RWPE1 (cell line): ENCODE data around the gene CRAT.

Experiments
- CTCF ChIA-PET: fragments of 350-600 bp; sonication (Branson Sonifier 250); formaldehyde crosslinking; extraction: SDS; loops from one replicate; lab custom pipeline; 2021; lab: Yijun Ruan, JAX
- POLR2A ChIA-PET: fragments of 400-600 bp; formaldehyde crosslinking; extraction: SDS; loops from one replicate; lab custom pipeline; 2020; ENCODE audit warnings: antibody characterized with exemption; ENCODE audit not compliant: low non-redundant PET; lab: Yijun Ruan, JAX
- DNase-seq: peaks from one replicate; pipeline ENCODE4 v3.0.0; 2012; ENCODE audit warnings: low spot score
- H3K27ac ChIP-seq: fragments of 450-650 bp; 2 replicates; pipeline ENCODE4 v1.5.1; 2017
- TF ChIP-seq, protein P1 (sequence below): fragments of 450-650 bp; conservative IDR thresholded peaks from 2 replicates; pipeline ENCODE4 v1.5.1; 2017; ENCODE audit warnings: low read depth, mild to moderate bottlenecking

The CRAT gene

GRCh38 chr9:129093602-129094386 is 16.8 kb downstream of the CRAT start:
- ChIA-PET CTCF (interaction anchor here (1.3 to 2.3 kb wide), 2 partner anchors 9 to 66 kb away, joined by 3 to 15 read pairs; partner anchors contain the start of gene SH3GLB2), POLR2A (no interaction called here)
- 0 out of 2 replicates have a peak overlapping the region, but pooled peaks have one; percentile 1 for H3K27ac ChIP-seq
- no peak for DNase-seq
- TF ChIP-seq, protein P1, sequence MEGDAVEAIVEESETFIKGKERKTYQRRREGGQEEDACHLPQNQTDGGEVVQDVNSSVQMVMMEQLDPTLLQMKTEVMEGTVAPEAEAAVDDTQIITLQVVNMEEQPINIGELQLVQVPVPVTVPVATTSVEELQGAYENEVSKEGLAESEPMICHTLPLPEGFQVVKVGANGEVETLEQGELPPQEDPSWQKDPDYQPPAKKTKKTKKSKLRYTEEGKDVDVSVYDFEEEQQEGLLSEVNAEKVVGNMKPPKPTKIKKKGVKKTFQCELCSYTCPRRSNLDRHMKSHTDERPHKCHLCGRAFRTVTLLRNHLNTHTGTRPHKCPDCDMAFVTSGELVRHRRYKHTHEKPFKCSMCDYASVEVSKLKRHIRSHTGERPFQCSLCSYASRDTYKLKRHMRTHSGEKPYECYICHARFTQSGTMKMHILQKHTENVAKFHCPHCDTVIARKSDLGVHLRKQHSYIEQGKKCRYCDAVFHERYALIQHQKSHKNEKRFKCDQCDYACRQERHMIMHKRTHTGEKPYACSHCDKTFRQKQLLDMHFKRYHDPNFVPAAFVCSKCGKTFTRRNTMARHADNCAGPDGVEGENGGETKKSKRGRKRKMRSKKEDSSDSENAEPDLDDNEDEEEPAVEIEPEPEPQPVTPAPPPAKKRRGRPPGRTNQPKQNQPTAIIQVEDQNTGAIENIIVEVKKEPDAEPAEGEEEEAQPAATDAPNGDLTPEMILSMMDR: no peak

GRCh38 chr9:129089246-129089645 is 21.3 kb downstream of the CRAT start:
- H3K27ac ChIP-seq: peak overlapping the region; percentile 18
- TF ChIP-seq, protein P1: no peak
- POLR2A ChIA-PET: interaction anchor here (0.5 kb wide), 1 partner anchor 41 kb away, joined by 8 read pairs; no protein-coding TSS in a partner anchor
- CTCF ChIA-PET: interaction anchor here (0.5 to 1.2 kb wide), 4 partner anchors 9 to 43 kb away, joined by 3 read pairs; no protein-coding TSS in a partner anchor
- no peak for DNase-seq

GRCh38 chr9:129084087-129084486 is 26.5 kb downstream of the CRAT start:
- DNase-seq: no peak
- H3K27ac ChIP-seq: no peak overlapping the region
- TF ChIP-seq, protein P1: no peak
- CTCF ChIA-PET: interaction anchor here (0.6 to 1.1 kb wide), 2 partner anchors 43 to 48 kb away, joined by 3 read pairs; no protein-coding TSS in a partner anchor
- POLR2A ChIA-PET: no interaction called here

- CTCF ChIA-PET: interaction anchor here (0.7 kb wide), 1 partner anchor 496 kb away, joined by 3 read pairs; no protein-coding TSS in a partner anchor
- POLR2A ChIA-PET: interaction anchor here (0.9 to 1.6 kb wide), 3 partner anchors 11 to 22 kb away, joined by 3 to 7 read pairs (median 3); no protein-coding TSS in a partner anchor
- no peak for DNase-seq
- peak overlapping the region; percentile 78 for H3K27ac ChIP-seq
- TF ChIP-seq, protein P1: no peak
Observed at GRCh38 chr9:129081388-129081904, 29.1 kb downstream of the CRAT start.

GRCh38 chr9:129080601-129081387 is 29.8 kb downstream of the CRAT start, which contains the start of gene DOLPP1:
Gene DOLPP1 (plus strand): TSS chr9:129081111. CDS start chr9:129081132, 21 bp downstream.
- peak within 1 kb of the TSS; percentile 78 for H3K27ac ChIP-seq
- ChIA-PET CTCF (interaction anchor here (0.7 to 0.9 kb wide), 3 partner anchors 65 to 544 kb away, joined by 3 read pairs; no protein-coding TSS in a partner anchor), POLR2A (interaction anchor here (0.6 to 1.6 kb wide), 6 partner anchors 11 to 22 kb away, joined by 3 to 7 read pairs (median 3); no protein-coding TSS in a partner anchor)
- peak; percentile 100 for DNase-seq
- TF ChIP-seq, protein P1: no peak
